ENCODE results near the gene ZMYM2.

DNA sequence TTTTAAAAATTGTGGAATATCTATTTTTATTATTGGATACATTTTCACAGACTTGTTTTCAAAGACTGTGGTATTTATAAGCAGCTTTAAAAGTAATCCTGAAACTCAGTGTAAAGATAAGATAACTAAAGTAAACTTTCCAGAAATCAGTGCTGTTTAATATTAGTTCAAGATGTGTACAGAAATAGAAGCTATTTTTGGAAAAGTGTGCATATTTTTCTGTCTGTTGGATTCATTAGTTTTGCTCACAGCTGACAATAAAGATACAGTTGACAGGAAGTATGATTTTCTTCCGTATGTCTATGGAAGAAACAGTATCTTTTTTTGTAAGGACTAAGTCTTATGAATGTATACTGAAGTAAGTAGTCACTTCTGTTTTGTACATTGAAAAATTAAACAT, 116.4 kb downstream of the ZMYM2 start:
- TF ChIP-seq, protein P1, sequence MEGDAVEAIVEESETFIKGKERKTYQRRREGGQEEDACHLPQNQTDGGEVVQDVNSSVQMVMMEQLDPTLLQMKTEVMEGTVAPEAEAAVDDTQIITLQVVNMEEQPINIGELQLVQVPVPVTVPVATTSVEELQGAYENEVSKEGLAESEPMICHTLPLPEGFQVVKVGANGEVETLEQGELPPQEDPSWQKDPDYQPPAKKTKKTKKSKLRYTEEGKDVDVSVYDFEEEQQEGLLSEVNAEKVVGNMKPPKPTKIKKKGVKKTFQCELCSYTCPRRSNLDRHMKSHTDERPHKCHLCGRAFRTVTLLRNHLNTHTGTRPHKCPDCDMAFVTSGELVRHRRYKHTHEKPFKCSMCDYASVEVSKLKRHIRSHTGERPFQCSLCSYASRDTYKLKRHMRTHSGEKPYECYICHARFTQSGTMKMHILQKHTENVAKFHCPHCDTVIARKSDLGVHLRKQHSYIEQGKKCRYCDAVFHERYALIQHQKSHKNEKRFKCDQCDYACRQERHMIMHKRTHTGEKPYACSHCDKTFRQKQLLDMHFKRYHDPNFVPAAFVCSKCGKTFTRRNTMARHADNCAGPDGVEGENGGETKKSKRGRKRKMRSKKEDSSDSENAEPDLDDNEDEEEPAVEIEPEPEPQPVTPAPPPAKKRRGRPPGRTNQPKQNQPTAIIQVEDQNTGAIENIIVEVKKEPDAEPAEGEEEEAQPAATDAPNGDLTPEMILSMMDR (IDR thresholded peaks at IDR 0.05): no peak
- no peak for TF ChIP-seq POLR2A (IDR thresholded peaks at IDR 0.05)
